ENCODE results near the gene MYBBP1A.

The MYBBP1A gene

GRCh38 chr17:4558347-4558971 lies 3.3 kb upstream of the MYBBP1A start:
- no peak for DNase-seq (ENCODE audit: low read depth)
- no peak overlapping the region for H3K4me3 ChIP-seq (ENCODE audit: low read length)
- TF ChIP-seq CTCF (conservative IDR thresholded peaks at IDR 0.05; ENCODE audit: low read length) = no peak

GRCh38 chr17:4557626-4558346 lies 2.6 kb upstream of the MYBBP1A start:
- no peak for TF ChIP-seq CTCF (conservative IDR thresholded peaks at IDR 0.05; ENCODE audit: low read length)
- DNase-seq (ENCODE audit: low read depth) = no peak
- H3K4me3 ChIP-seq (ENCODE audit: low read length) = no peak overlapping the region

GRCh38 chr17:4556996-4557395 lies 1.8 kb upstream of the MYBBP1A start:
- DNase-seq (ENCODE audit: low read depth) = no peak
- TF ChIP-seq CTCF (conservative IDR thresholded peaks at IDR 0.05; ENCODE audit: low read length) = no peak
- no peak overlapping the region for H3K4me3 ChIP-seq (ENCODE audit: low read length)

GRCh38 chr17:4555873-4556759 lies 932 bp upstream of the MYBBP1A start:
- no peak for TF ChIP-seq CTCF (conservative IDR thresholded peaks at IDR 0.05; ENCODE audit: low read length)
- H3K4me3 ChIP-seq (ENCODE audit: low read length) = peak overlapping the region; percentile 99
- DNase-seq (ENCODE audit: low read depth) = no peak

GRCh38 chr17:4554441-4554996 lies 665 bp downstream of the MYBBP1A start:
- peak overlapping the region; percentile 99 for H3K4me3 ChIP-seq (ENCODE audit: low read length)
- no peak for TF ChIP-seq CTCF (conservative IDR thresholded peaks at IDR 0.05; ENCODE audit: low read length)
- no peak for DNase-seq (ENCODE audit: low read depth)

GRCh38 chr17:4553669-4554068 lies 1.5 kb downstream of the MYBBP1A start:
- DNase-seq (ENCODE audit: low read depth) = no peak
- peak overlapping the region; percentile 99 for H3K4me3 ChIP-seq (ENCODE audit: low read length)
- TF ChIP-seq CTCF (conservative IDR thresholded peaks at IDR 0.05; ENCODE audit: low read length) = no peak

Data from AG10803 (cell line).